ENCODE measurements around the gene STK4. TPM values are rescaled to one million over a fixed set of nuclear protein-coding genes. Genes with fewer than 3 reads are reported as not detected.

STK4 gene
- total and polyA plus RNA-seq, 2 of the 8 experiments (the other 6 are each of a cell fraction or from before 2014, with no cell fraction given): 12.0 to 34.3 TPM

DNA sequence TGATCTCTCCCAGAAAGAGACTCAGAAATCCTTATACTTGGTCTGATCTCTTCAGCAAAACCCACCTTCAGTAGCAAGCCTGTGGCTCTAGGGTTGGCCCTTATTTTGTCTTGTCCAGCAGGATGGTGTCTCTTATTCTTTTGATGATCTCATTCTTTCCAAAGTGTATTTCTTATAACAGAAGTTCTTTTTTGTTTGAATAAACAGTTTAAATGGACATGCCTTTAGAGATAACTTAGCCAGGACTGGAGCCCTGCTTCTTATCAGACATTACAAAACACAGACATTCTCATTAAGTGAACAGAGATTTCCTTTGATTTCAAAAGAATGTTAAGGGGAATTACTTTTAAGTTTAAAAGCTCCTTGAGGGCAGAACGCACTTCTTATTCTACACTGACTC lies 102.9 kb downstream of the STK4 start:
- H3K9me3 ChIP-seq (ENCODE audit: insufficient read depth in 2 of 2, low read depth in 1 of 2, low read length in 1 of 2): no peaks in the 10 kb centered on the region
- H2BK5ac ChIP-seq (ENCODE audit: low read depth, low read length): no peak overlapping the region
- TF ChIP-seq CBX5 (IDR thresholded peaks at IDR 0.05; ENCODE audit: low read depth, low read length) (no peak), GTF2F1 (IDR thresholded peaks at IDR 0.05; ENCODE audit: borderline replicate concordance, low read depth, low read length) (no peak), KDM5A (IDR thresholded peaks at IDR 0.05; ENCODE audit: low read length) (no peak), POLR2A (IDR thresholded peaks at IDR 0.05; ENCODE audit: control extremely low read depth in 1 of 2, low read depth in 2 of 2, low read length in 2 of 2) (no peak), EP300 (IDR thresholded peaks at IDR 0.05; ENCODE audit: borderline replicate concordance in 1 of 2, low read depth in 2 of 2, low read length in 2 of 2) (no peak), YY1 (IDR thresholded peaks at IDR 0.05; ENCODE audit: low read depth, low read length) (no peak), SIX5 (IDR thresholded peaks at IDR 0.05; ENCODE audit: low read depth, low read length) (no peak), POLR2AphosphoS5 (IDR thresholded peaks at IDR 0.05; ENCODE audit: low read depth, low read length) (no peak), TCF12 (IDR thresholded peaks at IDR 0.05; ENCODE audit: low read depth, low read length) (no peak), CHD2 (IDR thresholded peaks at IDR 0.05; ENCODE audit: low read length) (no peak)
- TF ChIP-seq, protein P1, sequence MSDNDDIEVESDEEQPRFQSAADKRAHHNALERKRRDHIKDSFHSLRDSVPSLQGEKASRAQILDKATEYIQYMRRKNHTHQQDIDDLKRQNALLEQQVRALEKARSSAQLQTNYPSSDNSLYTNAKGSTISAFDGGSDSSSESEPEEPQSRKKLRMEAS (IDR thresholded peaks at IDR 0.05): no peak
- no peak overlapping the region for H3K27ac ChIP-seq (ENCODE audit: low read depth, low read length)
- H3K79me1 ChIP-seq (ENCODE audit: low read depth, low read length): no peaks in the 10 kb centered on the region
- H2BK120ac ChIP-seq (replicated peaks; ENCODE audit: low read depth, low read length): no peak overlapping the region
- H4K20me1 ChIP-seq (replicated peaks in 1 of 2; ENCODE audit: control insufficient read depth in 1 of 2, insufficient read depth in 2 of 2, low read length in 2 of 2): no peaks in the 10 kb centered on the region
- H2AFZ ChIP-seq (ENCODE audit: low read length): no peak overlapping the region
- H3K4me1 ChIP-seq (replicated peaks in 1 of 4; ENCODE audit: control insufficient read depth in 3 of 4, insufficient read depth in 4 of 4, low read length in 3 of 4): no peaks in the 10 kb centered on the region
- no peak for DNase-seq (ENCODE audit: low read depth in 1 of 2, low spot score in 2 of 2)
- ChIA-PET CTCF (ENCODE audit: partially characterized antibody) (no interaction called here), POLR2A (ENCODE audit: partially characterized antibody) (no interaction called here)
- no peak overlapping the region for H3K9ac ChIP-seq (replicated peaks in 1 of 4; ENCODE audit: extremely low read depth in 1 of 4, low read depth in 3 of 4, low read length in 3 of 4)
- H3K4ac ChIP-seq (replicated peaks; ENCODE audit: insufficient read length, low read depth, low read length): no peak overlapping the region
- H2BK20ac ChIP-seq (ENCODE audit: low read length): no peak overlapping the region
- no peak overlapping the region for H3K56ac ChIP-seq (replicated peaks; ENCODE audit: insufficient read length, low read depth, low read length)
- no peaks in the 10 kb centered on the region for H3K27me3 ChIP-seq (replicated peaks in 1 of 4; ENCODE audit: control insufficient read depth in 3 of 4, extremely low read depth in 1 of 4, insufficient read depth in 3 of 4, low read length in 3 of 4)
- H2AK5ac ChIP-seq (ENCODE audit: low read depth, low read length): no peak overlapping the region
- no peak overlapping the region for H4K5ac ChIP-seq (ENCODE audit: insufficient read length, low read depth, low read length)
- no peak overlapping the region for H4K91ac ChIP-seq (replicated peaks; ENCODE audit: insufficient read length, low read length)
- H3K4me2 ChIP-seq (ENCODE audit: insufficient read depth in 1 of 2, low read depth in 2 of 2, low read length in 2 of 2): no peak overlapping the region
- H3K23me2 ChIP-seq (ENCODE audit: low read depth, low read length): no peaks in the 10 kb centered on the region
- no peak for FAIRE-seq
- peaks cover 0 to 3% of the 10 kb centered on the region in 2 experiments; a peak in 1 of 4 replicates for H3K79me2 ChIP-seq (ENCODE audit: control insufficient read depth in 1 of 2, insufficient read depth in 2 of 2, low read length in 2 of 2)
- H2BK15ac ChIP-seq (ENCODE audit: low read length): no peak overlapping the region
- H4K8ac ChIP-seq (ENCODE audit: extremely low read depth, insufficient read depth, low read length): no peak overlapping the region
- no peak overlapping the region for H3K18ac ChIP-seq (ENCODE audit: extremely low read depth, low read length)
- H3K23ac ChIP-seq (ENCODE audit: insufficient read length): no peak overlapping the region
- H3K36me3 ChIP-seq (ENCODE audit: control insufficient read depth in 2 of 4, insufficient read depth in 4 of 4, low read length in 3 of 4): no peaks in the 10 kb centered on the region
- H3K14ac ChIP-seq (ENCODE audit: insufficient read length): no peak overlapping the region
- WGBS, 2 experiments (ENCODE audit: extremely low coverage in 1 of 2, insufficient coverage in 1 of 2, insufficient read length in 1 of 2, insufficient replicate concordance in 2 of 2, low coverage in 1 of 2, low lambda C conversion rate in 2 of 2, missing lambda C conversion rate in 1 of 2): 91% methylated on average over 1 of the region's 1 CpG; no CpG with 5 or more reads in 1 of the 2 experiments
- no peak overlapping the region for H2BK12ac ChIP-seq (ENCODE audit: low read depth, low read length)
- H3K4me3 ChIP-seq (ENCODE audit: extremely low read depth in 1 of 4, insufficient read depth in 2 of 4, low read depth in 3 of 4, low read length in 4 of 4): no peak overlapping the region

Measured in H1 (cell line).